EH (cell line): ENCODE results near the gene SYNE2.
"Not testable (repeated sequence)": the region's sequence is repeated elsewhere in the genome, so short reads cannot be mapped to it uniquely, and the experiment has no call there.

Experiments used
- DNase-seq: peaks from one replicate; pipeline ENCODE4 v3.0.0-alpha.2; 2015; ENCODE audit warnings: low read depth

SYNE2 gene

DNA sequence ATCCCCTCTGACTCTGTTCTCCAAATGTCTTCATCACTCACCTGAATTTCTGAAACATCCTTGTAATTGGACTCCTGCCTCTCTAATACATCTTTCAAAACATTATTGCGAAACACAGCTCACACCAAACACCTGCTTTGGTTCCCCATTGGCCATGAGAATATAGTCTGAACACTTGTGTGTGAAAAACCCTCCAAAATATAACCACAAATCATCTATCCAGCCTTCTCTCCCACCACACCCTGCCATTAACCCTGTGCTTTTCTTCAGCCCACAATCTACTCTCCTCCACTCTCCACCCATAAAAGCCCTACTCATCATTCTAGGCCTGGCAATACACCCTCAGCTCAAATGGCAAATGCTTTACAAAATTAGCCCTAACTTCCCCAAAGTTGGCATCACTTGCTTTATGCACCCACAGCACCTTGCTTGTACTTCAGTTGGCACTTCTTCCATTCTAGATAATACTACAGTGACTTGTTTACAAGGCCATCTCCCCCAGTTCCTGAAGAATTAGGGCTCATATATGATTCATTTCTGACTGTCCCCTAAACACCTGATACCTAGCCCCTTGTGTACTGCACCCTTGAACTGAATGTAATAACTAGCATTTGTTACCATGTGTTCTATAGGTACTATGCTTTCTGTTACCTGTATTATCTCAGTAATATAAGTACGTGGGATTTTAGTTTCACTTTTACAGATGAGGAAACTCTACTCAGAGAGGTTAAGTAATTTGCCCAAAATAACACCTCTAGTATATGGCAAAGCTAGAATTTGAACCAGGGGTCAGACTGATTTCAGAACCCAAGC lies 17.3 kb downstream of the SYNE2 start:
- not testable (repeated sequence) for DNase-seq

DNA sequence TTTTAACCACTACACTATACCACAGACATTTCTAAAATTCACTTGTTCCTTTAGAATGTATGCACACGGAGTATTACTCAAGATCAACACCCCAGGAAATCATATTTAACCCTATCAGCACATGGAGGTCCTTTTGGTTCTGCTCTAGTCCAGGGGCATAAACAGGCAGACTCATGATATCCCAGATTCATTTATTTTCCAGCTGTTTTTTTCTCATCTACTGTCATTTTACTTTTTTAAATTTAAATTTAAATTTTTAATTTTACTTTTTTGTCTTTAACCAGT lies 17.9 kb downstream of the SYNE2 start:
- DNase-seq = not testable (repeated sequence)

DNA sequence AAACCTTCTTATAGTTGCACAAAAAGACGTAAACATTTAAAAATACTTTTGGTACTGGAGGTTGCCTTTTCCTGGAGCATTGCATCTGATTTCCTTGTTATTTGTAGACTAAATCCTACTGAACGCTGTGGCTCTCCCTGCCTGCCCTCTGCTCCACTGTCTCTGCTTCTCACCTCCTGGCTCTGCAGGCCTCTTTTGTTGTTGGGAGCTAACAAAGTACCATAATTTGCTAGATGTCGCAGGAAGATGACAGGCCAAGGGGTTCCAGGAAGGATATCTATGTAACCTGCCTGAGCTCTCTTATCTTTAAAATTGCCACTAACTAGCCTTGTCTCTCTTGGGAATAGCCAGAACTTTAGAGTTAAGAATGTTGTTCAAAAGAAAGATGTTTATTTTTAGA lies 21.4 kb downstream of the SYNE2 start:
- no peak for DNase-seq

DNA sequence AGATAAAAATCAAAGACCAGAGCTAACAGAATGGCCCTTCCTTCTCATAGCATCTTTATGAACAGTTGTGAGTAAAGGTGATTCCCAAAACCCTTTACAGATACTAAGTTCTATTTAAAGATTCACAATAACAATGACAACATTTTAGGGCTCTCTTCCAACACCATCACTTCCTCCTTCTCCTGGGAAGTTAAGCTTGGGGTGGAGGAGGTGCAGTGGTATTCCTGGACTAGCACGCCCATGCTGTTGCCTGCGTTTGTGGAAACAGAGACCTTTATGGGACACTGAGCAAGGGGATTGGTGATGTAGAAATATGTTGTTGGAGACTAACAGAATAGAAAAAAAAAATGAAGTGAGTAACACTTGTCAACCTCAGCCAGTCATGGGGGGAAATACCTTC lies 22.5 kb downstream of the SYNE2 start:
- peak; percentile 73 for DNase-seq

DNA sequence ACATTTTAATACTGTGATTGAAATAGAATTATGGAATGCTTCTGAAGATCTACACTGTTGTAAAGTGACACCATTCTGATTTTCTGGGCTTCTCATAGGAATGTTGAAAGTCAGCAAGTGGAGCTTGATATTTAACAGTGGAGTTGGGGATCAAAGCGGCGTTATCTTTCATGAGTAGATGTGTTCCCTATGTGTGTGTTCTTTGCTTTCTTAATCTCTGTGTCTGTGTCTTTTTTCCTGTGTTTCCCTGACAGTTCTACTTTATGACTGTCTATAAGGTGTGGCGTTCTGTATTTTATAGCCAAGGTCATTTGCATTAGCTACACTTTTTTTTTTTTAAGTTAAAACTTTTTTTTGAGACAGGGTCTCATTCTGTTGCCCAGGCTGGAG lies 24.7 kb downstream of the SYNE2 start:
- no peak for DNase-seq

DNA sequence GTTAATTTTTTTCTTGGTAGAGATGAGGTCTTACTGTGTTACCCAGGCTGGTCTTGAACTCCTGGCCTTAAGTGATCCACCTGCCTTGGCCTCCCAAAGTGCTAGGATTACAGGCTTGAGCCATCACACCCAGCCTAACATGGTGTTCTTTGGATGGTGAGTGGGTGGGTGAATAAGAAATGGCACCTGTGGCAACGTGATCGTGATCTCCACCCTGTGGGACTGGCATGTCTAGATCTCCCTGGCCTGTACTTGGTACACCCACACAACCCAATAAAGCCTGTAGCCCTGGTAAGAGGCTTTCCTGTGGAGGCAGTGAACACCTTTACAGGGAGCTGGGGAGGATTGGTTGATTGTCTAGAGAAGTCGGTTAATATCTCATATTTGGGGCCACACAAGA lies 25.2 kb downstream of the SYNE2 start:
- no peak for DNase-seq

DNA sequence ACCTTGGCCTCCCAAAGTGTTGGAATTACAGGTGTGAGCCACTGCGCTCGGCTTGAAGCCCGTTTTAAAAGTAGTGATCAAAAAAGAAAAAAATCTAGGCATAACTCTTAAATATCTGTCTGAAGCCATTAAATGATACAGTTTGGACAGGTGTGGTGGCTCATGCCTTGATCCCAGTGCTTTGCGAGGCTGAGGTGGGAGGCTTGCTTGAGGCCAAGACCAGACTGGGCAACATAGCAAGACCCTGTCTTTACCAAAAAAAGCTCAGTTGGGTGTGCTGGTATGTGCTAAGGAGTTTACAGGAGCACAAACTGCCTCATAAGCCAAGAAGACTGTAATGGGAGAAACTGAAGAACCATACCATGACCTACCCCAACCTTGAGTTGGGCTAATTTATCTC lies 26.0 kb downstream of the SYNE2 start:
- DNase-seq = no peak

DNA sequence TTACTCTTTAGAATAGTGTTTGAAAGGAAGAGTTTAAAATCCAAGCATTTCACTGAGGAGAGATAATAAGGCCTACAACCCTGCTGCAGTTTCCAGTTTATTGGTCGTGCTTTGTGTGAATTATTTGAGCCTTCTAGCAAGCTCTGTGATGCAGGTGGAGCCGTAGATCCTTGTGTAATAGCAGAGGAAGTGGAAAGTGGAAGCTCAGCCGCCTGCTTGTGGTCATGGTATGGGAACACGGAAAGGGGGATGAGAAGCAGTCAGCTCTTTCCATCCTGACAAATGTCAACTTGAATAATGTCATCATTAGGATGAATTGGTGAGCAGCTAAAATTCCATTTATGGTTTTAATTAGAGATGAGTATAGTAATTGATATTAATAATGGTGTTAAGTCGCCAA lies 29.1 kb downstream of the SYNE2 start:
- no peak for DNase-seq

DNA sequence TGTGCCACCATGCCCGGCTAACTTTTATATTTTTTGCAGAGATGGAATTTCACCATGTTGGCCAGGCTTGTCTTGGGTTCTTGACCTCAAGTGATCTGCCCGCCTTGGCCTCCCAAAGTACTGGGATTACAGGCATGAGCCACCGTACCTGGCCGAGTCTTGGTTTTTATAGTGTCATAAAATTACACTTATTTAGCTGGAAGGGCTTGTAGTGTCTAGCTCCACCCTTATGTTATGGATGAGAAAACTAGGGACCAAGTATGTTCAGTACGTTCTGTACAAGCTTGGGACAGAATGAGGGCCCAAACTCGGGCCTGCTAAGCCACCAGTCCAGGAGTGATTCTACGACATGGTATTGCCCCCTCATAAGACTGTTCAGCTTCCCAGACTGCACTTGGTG lies 35.1 kb downstream of the SYNE2 start:
- no peak for DNase-seq

DNA sequence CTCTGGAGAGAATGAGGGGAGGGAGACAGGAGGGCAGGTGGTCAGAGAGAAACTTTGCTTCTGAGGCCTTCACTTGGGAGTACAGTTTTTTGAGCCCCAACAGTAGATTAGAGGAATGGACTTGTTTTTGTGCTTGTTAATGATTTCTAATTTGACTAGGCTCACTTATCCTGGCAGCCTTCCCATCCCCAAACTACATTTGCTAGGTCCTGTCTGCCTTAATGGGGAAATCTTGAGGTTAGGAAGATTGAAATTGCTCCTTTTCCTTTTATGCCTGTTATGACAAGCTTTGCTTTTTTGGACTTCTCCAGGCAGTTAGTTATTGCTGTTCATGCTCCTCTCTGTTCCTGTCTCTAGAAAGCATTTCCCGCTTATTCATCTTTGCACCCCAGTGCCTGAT lies 37.7 kb downstream of the SYNE2 start:
- DNase-seq = no peak

DNA sequence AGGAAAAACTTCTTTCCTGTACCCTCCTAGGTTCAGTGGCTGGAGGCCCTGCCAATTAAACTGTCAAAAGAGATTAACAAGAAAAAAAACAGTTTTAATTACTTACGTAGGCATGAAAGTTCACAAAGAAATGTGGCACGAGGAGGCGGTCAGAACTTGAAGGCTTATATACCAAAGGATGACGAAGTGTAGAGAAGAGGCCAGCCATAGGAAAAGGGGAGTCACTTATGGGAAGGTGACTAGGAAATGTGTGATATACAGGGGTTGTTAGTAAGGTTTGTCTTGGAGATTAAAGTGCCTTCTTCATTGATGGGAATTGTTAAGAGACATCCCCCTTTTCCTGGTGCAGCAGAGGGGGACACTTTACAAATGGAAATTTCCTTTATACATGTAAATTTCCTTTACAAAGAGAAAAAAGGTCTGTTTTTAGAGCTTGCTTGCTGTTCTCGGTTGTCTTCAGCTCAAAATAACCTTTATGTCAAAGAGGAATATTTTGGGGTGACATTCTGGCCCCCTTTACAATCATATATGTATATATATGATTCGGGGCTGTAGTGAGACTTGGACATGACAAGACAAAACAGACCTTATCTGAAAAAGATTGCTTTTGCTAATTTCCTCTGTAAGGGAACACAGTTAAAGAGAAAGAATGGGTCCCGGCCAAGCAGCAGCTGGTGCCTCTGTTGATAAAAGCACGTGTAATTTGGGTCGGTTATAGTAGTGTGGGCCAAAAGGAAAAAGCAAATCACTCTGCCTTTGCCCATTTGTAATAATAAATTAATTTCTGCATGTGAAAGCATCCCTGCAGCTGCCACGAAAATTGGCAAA lies 38.6 kb downstream of the SYNE2 start:
- DNase-seq = no peak

DNA sequence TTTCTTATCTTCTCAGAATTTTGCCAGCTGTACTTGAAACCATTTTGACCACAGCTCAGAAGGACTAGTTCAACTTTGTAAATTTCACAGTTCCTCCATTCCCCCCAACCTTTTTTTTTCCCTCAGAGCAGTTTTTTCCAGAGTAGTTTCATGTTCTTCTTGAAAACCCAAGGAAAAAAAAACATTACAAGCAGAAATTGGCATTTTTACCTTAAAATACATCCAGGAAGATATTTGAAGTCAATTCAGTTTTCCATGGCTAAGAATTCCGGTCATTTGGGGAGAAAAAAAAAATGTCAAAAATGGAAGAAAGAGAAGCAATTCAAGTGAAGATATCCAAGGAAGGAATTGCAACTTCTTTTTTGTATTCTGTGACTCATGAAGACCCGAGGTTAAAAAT lies 39.5 kb downstream of the SYNE2 start:
- DNase-seq = no peak

DNA sequence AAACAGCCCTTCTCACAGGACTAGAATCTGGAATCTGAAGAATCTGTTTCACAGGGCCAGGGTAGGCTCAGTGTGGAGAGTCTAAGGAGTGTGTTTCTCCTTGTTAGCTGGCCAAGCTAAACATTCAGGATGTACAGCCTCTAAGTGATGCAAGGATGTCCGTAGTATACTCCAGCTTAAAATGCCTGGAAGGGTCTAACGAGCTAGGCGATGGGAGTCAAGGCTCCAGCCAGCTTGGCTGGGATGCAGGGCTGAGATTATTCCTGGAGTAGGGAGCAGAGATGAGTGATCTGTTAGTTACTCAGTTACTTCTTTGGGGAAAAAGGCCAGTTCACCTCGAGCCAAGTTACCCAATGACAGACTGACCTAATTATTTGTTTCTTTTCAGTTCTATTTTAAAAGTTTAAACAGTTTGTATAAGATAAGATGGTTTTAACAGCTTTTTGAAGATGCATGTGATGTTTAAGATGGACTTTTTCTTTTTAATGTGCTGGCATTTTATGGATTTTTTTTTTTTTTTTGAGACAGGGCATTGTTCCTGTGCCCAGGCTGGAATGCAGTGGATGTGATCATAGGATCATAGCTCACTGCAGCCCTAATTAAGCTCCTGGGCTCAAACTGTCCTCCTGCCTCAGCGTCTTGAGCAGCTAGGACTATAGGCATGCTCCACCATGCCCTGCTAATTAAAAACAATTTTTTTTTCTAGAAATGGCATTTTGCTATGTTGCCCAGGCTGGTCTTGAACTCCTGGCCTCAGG lies 41.1 kb downstream of the SYNE2 start:
- peak; percentile 95 for DNase-seq

DNA sequence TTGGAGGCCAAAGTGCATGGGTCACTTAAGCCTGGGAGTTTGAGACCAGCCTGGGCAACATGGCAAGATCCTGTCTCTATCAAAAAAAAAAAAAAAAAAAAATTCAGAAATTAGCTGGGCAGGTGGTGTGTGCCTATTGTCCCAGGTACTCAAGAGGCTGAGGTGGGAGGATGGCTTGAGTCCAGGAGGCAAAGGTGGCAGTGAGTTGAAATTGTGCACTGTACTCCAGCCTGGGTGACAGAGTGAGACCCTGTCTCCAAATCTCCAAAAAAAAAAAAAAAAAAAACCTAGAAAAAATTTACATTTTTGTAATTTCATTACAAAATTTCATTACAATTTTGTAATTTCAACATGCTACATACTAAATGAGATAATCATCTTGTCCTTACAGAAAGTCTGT lies 42.7 kb downstream of the SYNE2 start:
- no peak for DNase-seq

DNA sequence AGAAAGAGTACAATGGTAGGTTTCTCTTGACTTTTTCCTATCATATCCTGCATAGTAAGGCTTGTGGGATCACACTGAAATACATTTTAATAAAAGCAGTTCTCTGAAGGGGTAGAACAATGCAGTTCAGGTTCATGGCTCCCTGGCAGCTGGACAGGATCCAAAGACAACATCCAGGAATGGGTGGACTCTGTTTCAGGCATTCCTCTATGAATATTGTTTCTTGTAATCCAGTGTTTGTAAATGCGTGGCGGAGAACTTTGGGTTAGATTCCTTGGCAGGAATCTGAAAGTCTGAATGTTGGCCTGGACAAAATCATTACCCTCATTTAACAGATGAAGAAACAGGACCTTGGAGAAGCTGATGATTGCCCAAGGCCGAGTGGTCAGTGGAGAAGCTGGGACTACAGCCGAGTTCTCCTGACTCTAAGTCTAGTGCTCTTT lies 43.5 kb downstream of the SYNE2 start:
- DNase-seq = peak; percentile 79

DNA sequence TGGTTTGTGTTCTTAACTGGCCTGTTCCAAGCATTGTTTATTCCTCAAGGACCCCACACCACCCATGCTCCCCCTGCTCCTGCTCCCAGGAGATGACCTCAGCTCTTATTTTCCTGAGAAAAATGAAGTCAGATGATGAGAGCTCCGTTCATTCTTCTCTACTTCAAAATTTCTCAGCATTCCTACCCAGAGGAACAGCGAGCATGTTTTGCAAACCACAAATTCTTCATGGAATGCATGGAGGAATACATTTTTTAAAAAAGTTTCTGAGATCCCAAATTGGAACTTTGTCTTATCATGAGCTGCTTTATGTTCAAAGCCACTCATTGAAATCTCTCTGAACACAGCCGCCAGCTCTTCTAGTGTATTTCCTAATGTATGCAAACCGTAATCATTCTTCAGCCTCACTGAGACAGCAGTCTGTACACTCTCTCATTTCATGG lies 44.9 kb downstream of the SYNE2 start:
- DNase-seq = peak; percentile 80

DNA sequence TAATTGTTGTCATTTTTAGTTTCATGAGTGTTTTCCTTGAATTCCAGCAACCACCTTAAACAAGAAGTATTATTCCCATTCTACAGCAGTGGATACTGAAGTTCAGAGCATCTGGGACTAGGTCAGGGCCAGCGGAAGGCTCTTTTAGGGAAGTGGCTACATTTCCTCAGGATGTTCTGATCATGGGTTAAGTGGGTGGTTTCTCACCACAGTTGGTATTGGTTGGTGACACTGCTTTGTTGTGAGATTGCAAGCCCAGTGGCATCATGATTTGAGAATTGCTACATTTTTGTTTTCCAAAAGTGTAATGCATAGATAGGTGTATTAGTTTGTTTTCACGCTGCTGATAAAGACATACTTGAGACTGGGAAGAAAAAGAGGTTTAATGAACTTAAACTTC lies 47.1 kb downstream of the SYNE2 start:
- DNase-seq = no peak

DNA sequence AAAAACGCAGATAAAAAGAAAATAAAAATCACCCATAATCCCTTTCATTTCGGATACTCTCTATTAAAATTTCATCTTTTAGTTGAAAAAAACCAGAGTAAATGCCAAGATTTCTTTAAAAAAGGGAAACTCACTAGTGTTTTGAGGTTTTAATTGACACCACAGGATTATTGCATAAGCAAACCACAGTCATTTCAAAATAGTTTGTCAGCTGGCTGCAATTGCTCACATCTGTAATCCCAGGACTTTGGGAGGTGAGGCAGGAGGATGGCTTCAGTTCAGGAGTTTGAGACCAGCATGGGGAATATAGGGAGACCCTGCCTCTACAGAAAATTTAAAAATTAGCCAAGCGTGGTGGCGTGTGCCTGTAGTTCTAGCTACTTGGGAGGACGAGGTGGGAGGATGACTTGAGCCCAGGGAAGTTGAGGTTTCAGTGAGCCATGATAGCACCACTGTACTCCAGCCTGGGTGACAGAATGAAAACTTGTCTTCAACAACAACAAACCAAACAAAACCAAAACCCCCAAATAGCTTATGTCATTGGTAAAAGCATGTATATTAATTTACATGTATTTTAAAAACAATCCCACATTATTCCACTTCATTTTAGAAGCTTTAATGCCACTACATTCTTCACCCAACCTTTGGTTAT lies 48.8 kb downstream of the SYNE2 start:
- DNase-seq = peak; percentile 63

DNA sequence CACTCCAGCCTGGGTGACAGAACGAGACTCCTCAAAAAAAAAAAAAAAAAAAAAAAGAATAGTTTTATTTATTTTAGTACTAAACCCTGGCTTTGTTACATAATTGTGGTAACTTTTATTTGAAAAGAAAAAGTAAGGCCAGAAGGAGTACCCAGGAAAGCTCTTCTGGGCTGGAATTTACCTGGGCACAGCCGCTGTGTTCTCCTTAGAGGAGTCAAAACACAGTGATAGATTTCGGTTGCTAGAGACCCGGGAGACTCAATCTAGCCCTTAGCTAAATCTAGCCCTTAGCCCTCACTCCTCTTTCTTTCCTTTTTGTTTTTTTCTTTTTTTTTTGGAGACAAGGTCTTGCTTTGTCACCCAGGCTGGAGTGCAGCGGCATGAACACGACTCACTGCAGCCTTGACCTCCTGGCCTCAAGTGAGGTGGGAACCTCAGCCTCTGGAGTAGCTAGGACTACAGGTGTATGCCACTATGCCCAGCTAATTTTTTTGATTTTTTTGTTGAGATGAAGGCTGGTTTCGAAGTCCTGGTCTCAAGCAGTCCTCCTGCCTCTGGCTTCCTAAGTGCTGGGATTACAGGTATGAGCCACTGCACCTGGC lies 49.7 kb downstream of the SYNE2 start:
- DNase-seq = no peak

DNA sequence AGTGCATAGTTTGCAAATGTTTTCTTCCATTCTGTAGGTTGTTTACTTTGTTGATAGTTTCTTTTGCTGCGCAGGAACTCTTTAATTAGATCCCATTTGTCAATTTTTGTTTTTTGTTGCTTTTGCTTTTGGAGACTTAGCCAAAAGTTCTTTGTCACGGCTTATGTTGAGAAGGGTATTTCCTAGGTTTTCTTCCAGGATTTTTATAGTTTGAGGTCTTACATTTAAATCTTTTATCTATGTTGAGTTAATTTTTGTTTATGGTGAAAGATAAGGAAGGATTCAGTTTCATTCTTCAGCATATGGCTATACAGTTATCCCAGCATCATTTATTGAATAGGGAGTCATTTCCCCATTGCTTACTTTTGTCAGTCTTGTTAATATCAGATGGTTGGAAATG lies 51.9 kb downstream of the SYNE2 start:
- no peak for DNase-seq

DNA sequence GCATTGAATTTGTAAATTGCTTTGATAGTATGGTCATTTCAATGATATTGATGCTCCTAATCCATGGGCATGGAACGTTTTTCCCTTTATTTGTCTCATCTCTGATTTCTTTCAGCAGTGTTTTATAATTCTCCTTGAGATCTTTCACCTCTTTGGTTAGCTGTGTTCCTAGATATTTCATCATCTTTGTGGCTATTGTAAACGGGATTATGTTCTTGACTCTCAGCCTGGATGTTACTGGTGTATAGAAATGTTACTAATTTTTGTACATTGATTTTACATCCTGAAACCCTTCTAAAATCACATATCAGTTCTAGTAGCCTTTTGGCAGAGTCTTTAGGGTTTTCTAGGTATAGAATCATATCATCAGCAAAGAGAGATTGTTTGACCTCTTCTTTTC lies 52.6 kb downstream of the SYNE2 start:
- no peak for DNase-seq
